ENCODE data around the gene TAF9B.
"Not testable (repeated sequence)": the region's sequence is repeated elsewhere in the genome, so short reads cannot be mapped to it uniquely, and the experiment has no call there.

TAF9B gene

DNA sequence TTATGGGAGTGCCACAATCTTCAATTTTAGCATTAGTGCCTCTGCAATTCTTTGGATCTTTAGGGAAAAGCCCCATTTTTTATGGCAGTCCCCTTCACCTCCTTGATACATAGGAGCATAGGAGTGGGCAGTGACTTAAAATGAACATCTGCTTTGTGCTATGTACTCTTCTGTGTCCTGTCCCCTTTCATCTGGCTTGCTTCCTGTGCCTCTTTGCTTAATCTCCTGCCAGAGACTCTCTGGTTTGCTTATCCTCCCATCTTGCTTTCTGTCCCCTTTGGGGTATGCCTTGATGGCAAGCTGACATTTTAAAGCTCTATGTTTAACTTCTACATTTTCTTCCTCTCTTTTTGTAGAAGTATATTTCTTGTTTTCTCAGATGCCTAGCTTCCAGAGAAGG lies 23.1 kb downstream of the TAF9B start:
- DNase-seq (ENCODE audit: low read depth): no peak

DNA sequence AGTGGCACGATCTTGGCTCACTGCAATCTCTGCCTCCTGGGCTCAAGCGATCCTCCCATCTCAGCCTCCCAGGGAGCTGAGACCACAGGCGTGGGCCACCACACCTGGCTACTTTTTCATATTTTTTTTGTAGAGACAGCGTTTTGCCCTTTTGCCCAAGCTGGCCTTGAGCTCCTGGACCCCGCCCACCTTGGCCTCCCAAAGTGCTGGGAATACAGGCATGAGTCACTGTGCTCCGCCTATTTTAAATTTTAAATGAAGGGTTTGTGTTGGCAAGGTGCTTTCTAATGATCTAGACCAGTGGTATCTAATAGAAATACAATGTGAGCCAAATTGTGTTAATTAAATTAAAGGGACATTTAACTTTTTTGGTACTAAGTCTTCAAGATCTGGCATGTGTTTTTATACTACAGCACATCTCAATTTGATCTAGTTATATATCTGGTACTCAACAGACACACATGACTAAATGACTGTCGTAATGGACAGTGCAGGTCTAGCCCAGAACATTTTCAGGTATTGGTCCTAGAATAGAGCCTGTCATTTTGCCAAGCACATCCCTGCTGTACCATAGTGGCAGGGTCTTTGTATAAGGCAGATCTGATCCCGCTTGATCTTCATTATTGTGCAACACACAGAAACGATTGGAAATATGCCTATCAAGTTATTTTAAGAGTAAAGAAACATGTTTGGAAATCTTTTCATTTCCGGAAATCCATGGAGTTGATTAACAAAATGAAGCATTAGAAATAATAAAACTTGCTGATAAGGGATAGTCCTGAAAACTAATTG lies 28.1 kb downstream of the TAF9B start:
- no peak for DNase-seq (ENCODE audit: low read depth)

DNA sequence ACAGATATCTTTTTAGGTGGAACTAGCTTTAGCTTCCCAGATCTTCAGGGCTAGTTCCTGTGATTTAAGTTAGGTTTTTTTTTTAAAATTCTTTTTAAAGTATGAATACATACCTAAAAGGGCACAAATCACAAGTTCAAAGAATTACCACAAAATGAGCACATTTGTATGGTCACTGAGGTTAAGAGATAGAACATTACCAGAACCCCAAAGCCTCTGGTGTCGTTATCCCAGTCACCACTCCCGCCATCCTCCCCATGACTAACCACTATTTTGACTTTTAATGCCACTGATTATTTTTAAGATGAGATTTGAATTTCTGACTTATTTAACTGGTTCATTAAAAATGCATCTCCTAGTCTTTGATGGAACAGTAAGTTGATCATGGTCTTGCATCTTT lies 30.0 kb downstream of the TAF9B start:
- no peak for DNase-seq (ENCODE audit: low read depth)

DNA sequence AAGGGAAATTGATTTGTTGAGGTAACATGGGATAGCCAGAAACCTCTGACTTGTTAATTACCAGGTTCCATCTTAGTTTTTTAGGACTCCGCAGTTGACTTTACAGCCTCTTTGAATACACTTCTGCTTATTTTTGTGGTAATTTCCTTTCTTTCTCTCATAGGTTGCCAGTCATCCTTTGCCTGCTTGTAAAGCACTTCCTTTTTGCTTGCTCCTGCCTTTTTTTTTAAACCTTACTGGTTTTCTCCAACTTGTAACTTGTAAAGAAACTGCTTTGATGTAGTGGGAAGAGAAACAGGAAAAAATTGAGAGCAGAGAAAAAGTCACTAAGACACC lies 32.8 kb downstream of the TAF9B start:
- DNase-seq (ENCODE audit: low read depth): no peak

DNA sequence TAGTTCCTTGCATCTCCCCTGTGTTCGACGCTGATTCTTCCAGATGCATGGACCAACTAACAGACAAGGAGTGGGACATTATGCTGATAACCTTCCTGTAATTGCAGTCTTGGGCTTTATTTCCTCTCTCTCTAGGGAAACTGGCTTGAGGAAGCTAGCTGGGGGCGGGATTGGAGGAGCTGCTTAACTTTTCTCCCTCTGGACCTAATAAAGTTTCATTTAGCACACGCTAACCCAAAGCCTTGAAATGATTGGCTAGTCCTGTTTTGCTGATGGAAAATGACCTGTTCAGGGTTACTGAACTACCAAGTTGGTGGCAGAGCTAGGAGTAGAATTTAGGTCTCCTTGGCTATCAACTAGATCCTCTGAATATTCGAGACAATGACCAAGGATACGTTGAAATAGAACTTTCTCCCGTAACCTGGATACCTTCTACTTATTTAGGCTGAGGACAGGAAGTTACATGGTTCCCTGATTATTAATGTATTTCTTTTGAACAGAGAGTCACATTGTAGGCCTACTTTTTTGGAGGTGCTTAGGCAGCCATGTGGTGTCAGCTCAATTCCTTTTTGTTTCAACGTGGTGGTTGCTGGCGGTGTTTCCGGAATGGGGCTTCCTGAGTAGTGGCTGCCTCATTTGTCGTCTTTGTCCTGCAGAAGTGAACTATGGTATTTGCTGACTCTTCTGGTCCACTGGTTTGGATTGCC lies 33.4 kb downstream of the TAF9B start:
- peak; percentile 14 for DNase-seq (ENCODE audit: low read depth)

DNA sequence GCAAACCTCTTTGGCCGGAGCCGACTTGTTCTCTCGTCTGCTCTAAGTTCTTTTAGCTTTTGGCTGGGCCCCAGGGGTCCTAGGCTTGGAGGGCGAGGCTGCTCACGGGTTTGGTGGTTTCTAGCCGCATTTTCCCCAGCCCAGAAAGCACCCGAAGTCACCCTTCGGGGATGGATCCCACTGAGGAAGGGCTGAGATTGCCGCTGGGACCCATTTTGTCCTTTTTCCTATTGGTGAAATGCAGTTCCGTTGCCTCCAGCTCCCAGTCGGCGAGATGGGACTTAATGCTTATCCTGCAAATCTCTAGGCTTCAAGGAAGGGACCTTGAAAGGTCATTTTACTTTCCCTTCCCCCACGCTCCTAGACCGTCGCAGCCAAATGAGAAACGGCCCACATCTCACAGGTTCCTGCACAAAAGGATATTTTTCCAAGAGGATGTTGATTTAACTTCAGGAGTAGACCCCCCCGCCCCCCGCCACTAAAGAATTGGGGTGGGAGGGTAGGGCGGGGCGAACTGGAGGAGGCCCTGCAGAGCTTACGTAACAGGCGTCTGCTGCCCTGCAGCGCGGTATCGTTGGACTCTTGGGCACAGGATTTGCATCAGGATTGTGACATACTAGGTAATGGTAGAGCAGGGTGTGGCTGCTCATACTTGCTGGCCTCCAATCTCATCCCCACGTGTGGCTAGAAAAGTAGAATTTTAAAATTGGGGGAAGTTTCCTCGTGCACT lies 34.8 kb downstream of the TAF9B start:
- DNase-seq (ENCODE audit: low read depth): peak; percentile 57

DNA sequence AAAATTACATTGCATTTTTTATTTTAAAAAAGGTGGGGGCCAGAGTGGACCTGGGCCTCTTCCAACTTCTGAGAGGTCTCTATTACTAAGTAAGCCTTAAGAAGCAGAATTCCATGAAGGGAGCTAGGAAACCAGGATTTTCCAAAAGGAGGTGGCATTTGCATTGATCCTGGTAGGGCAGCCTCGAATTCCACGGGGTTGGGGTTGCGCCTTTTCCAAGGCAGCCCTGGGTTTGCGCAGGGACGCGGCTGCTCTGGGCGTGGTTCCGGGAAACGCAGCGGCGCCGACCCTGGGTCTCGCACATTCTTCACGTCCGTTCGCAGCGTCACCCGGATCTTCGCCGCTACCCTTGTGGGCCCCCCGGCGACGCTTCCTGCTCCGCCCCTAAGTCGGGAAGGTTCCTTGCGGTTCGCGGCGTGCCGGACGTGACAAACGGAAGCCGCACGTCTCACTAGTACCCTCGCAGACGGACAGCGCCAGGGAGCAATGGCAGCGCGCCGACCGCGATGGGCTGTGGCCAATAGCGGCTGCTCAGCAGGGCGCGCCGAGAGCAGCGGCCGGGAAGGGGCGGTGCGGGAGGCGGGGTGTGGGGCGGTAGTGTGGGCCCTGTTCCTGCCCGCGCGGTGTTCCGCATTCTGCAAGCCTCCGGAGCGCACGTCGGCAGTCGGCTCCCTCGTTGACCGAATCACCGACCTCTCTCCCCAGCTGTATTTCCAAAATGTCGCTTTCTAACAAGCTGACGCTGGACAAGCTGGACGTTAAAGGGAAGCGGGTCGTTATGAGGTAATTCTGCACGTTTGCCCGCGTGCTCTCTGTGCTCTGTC lies 35.6 kb downstream of the TAF9B start, which contains the start of gene PGK1:
Gene PGK1 (plus strand): TSS at position 626 of the 824 bp plus-strand sequence. CDS start 93 bp downstream, at position 719.
- peak; percentile 96 for DNase-seq (ENCODE audit: low read depth)

DNA sequence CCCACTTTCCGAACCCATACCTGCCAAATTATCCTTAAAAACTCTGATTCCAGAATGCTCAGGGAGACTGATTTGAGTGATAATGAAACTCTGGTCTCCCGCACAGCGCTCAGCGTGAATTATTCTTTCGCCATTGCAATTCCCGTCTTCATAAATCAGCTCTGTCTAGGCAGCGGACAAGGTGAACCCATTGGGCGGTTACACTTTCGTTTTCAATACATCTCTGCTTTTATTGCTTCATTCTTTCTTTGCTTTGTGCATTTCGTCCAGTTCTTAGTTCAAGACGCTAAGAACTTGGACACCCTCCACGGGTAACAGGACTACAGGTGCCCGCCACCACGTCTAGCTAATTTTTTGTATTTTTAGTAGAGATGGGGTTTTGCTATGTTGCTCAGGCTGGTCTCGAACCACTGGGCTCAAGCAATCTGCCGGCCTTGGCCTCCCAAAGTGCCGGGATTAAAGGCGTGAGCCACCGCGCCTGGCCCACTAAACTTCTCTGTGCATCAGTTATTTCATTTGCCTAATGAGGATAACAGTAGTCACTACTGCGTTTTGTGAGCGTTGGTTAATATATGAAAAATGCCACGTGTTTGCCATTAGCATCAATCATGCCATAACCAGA lies 36.3 kb downstream of the TAF9B start:
- no peak for DNase-seq (ENCODE audit: low read depth)

DNA sequence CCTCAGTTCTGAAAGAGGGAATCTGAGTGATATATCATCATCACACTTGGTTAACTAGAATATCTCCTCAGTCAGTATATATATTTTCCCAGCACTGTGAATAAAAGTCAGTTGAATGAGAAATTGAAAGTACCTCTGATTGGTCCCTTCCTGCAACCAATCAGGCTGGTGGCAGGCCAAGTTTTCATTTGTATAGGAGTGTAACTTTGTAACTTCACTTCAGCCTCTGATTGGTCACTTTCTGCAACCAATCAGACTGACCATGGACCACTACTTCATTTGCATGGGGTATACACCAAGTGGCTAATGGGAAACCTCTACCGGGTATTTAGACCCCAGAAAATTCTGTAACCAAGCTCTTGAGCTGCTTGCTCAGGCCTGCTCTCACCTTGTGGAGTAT lies 37.4 kb downstream of the TAF9B start:
- DNase-seq (ENCODE audit: low read depth): peak; percentile 35

DNA sequence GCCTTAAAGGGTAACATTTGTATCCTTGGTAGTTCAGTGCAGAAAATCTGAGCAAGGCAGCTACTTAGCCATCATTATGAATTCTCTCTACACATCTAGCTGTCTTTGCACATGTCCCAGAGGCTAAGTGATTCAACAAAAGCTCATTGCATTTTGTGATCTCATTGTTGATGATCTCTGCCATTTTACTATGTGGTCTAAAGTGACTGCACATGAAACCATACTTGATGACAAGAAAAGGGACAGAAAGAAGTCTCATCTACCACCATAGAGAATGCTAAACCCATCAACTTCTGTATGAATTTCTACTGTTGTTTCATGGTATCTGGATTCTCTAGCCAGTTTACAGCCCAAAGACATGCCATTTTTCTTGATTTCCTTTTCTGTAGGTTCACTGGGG lies 41.3 kb downstream of the TAF9B start:
- DNase-seq (ENCODE audit: low read depth): no peak

DNA sequence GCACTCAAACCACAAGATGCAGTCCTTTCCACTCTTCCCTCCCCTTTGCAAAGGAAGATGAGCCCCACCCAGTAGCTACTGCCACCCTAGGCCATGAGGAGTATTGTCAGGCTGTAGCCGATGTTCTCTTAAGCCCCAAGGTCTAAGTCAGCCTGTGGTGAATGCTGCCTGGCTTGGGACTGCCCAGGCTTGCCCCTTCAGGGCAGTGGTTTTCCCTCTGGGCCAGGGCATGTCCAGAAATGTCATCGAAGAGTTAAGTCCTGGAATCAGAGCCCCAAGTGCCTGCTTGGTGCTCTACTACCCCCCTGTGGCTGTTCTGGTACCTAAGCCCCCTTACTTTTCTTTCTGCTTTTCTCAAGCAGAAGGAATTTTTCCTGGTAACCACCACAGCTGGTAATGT lies 47.2 kb downstream of the TAF9B start:
- DNase-seq (ENCODE audit: low read depth): peak; percentile 52

DNA sequence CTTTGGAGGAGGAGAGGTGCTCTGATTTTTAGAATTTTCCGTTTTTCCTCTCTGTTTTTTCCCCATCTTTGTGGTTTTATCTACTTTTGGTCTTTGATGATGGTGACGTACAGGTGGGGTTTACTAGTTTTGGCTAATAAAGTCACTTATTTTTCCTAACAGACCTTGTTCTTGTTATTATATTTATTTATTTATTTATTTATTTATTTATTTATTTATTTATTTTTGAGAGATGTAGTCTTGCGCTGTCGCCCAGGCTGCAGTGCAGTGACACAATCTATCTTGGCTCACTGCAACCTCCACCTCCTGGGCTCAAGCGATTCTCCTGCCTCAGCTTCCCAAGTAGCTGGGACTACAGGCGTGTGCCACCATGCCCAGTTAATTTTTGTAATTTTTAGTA lies 58.0 kb downstream of the TAF9B start:
- not testable (repeated sequence) for DNase-seq (ENCODE audit: low read depth)
